ENCODE results near the gene PLCB1. TPM values are rescaled to one million over a fixed set of nuclear protein-coding genes. Genes with fewer than 3 reads are reported as not detected.

PLCB1 gene
- total and polyA plus RNA-seq, 10 of the 15 experiments (the other 5 are each of a cell fraction or from before 2014, with no cell fraction given) = 0.05 to 5.3 (median 0.17) TPM; not detected in 1

DNA sequence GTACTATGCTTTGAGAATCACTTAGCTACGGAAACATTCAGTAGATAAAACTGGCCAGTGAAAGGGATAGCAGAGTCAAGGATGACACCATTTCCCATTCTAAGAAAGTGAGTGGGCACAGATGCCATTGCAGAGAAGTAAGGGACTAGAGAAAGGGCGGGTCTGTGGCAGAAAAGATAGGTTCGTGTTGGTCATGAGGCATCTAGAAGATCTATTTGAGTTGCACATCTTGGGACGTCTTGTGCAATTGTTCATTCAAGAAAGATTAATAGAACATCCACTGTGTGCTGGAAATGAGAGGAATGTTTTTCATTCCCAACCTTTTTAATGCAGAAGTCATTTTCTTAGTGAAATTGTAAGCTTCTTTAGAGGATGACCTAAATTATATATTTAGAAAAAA is 161.7 kb downstream of the PLCB1 start (continued):
- TF ChIP-seq, protein P1, sequence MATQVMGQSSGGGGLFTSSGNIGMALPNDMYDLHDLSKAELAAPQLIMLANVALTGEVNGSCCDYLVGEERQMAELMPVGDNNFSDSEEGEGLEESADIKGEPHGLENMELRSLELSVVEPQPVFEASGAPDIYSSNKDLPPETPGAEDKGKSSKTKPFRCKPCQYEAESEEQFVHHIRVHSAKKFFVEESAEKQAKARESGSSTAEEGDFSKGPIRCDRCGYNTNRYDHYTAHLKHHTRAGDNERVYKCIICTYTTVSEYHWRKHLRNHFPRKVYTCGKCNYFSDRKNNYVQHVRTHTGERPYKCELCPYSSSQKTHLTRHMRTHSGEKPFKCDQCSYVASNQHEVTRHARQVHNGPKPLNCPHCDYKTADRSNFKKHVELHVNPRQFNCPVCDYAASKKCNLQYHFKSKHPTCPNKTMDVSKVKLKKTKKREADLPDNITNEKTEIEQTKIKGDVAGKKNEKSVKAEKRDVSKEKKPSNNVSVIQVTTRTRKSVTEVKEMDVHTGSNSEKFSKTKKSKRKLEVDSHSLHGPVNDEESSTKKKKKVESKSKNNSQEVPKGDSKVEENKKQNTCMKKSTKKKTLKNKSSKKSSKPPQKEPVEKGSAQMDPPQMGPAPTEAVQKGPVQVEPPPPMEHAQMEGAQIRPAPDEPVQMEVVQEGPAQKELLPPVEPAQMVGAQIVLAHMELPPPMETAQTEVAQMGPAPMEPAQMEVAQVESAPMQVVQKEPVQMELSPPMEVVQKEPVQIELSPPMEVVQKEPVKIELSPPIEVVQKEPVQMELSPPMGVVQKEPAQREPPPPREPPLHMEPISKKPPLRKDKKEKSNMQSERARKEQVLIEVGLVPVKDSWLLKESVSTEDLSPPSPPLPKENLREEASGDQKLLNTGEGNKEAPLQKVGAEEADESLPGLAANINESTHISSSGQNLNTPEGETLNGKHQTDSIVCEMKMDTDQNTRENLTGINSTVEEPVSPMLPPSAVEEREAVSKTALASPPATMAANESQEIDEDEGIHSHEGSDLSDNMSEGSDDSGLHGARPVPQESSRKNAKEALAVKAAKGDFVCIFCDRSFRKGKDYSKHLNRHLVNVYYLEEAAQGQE (IDR thresholded peaks at IDR 0.05; ENCODE audit: low read depth, low read length) = no peak
- TF ChIP-seq PAX5 (IDR thresholded peaks at IDR 0.05; ENCODE audit: borderline replicate concordance, low read depth, low read length) = no peak

DNA sequence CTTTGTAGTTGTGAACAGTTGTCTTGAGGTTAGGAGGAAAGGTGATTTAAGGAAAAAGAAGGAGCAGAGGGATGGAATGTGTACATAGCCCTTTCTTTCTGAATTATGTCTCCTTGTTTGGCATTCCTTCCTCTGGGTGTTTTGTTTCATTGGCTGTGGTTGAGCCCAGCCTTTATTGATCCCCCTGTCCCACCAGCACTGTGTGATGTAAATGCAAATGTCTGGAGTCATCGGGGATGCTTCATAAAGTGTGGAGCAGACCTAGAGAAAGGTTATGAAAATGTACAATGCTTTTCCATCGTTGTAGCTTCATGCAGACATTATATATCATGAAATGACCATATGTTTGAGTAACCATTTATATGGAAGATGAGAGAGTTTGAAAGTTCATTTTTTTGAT is 164.5 kb downstream of the PLCB1 start:
- no peak overlapping the region for H3K4me2 ChIP-seq (ENCODE audit: control insufficient read depth, insufficient read depth)
- no peaks in the 10 kb centered on the region for H3K27me3 ChIP-seq (replicated peaks in 1 of 2; ENCODE audit: control insufficient read depth in 2 of 2, insufficient read depth in 2 of 2, low read length in 1 of 2)
- CTCF ChIA-PET = interaction anchor here (1.2 kb wide), 1 partner anchor 10 kb away, joined by 3 read pairs; no protein-coding TSS in a partner anchor
- H4K20me1 ChIP-seq (ENCODE audit: control insufficient read depth, insufficient read depth) = no peaks in the 10 kb centered on the region
- TF ChIP-seq BHLHE40 (IDR thresholded peaks at IDR 0.05; ENCODE audit: borderline replicate concordance in 1 of 2, low read depth in 2 of 2, low read length in 1 of 2) (no peak), ZNF24 (IDR thresholded peaks at IDR 0.05) (no peak), SMAD1 (IDR thresholded peaks at IDR 0.05; ENCODE audit: low read depth, partially characterized antibody) (no peak), BCL11A (IDR thresholded peaks at IDR 0.05; ENCODE audit: low read depth, low read length) (no peak), SPI1 (IDR thresholded peaks at IDR 0.05; ENCODE audit: borderline replicate concordance, insufficient read depth, low read depth, low read length) (no peak), LARP7 (IDR thresholded peaks at IDR 0.05) (no peak)
- DNase-seq (ENCODE audit: low read depth, low spot score) = no peak
- BruUV-seq (replicated peaks) = no TSS peak
- RAD21 ChIA-PET (ENCODE audit: unreplicated experiment) = no interaction called here
- no peak overlapping the region for H3K9ac ChIP-seq (ENCODE audit: control insufficient read depth, insufficient read depth, low read length)
- no peaks in the 10 kb centered on the region for H3K36me3 ChIP-seq (ENCODE audit: control insufficient read depth in 2 of 2, insufficient read depth in 2 of 2, low read length in 1 of 2)
- H2AFZ ChIP-seq (ENCODE audit: control insufficient read depth, low read depth, low read length) = no peak overlapping the region
- in situ Hi-C loops (cut with MboI) (no loop called here), intact Hi-C loops (cut with micrococcal nuclease; ENCODE audit: unreplicated experiment) (no loop called here)
- SMC1A ChIA-PET (ENCODE audit: uncharacterized antibody, unreplicated experiment) = no interaction called here
- no peaks in the 10 kb centered on the region for H3K9me3 ChIP-seq (replicated peaks; ENCODE audit: control insufficient read depth, insufficient read depth, low read length)
- POLR2A ChIA-PET = no interaction called here
- no peaks in the 10 kb centered on the region for H3K79me2 ChIP-seq (ENCODE audit: control insufficient read depth, insufficient read depth, low read length)
- H3K27ac ChIP-seq (ENCODE audit: control insufficient read depth, insufficient read depth) = no peak overlapping the region
- H3K4me1 ChIP-seq (ENCODE audit: control insufficient read depth, insufficient read depth, low read length) = no peaks in the 10 kb centered on the region
- WGBS (ENCODE audit: insufficient coverage, insufficient replicate concordance, low lambda C conversion rate, missing lambda C conversion rate) = 31% methylated on average over 2 of the region's 2 CpGs
- ATAC-seq = no peak
- no peak overlapping the region for H3K4me3 ChIP-seq
- no peak for FAIRE-seq
